DMS53 (cell line): ENCODE measurements around the gene FEM1A.

Source experiments
- DNase-seq: peaks from one replicate; lab custom pipeline; 2025; lab: John Stamatoyannopoulos, UW

Gene FEM1A

GRCh38 chr19:4847190-4847973, 55.8 kb downstream of the FEM1A start:
- DNase-seq, result no peak

GRCh38 chr19:4849019-4849418, 57.5 kb downstream of the FEM1A start:
- peak; percentile 65 for DNase-seq
